VCaP (cell line): ENCODE data around the gene RHOB.

ENCODE experiments used
- H3K27ac ChIP-seq: fragments of 450-650 bp; 2 replicates; pipeline ENCODE4 v1.5.1; 2017
- CTCF ChIP-seq: fragments of 450-650 bp; conservative IDR thresholded peaks from 2 replicates; pipeline ENCODE4 v1.5.1; 2017; ENCODE audit warnings: mild to moderate bottlenecking, moderate library complexity

The RHOB gene

GRCh38 chr2:20423847-20424246, 23.0 kb upstream of the RHOB start:
- no peak for TF ChIP-seq CTCF
- H3K27ac ChIP-seq, result no peak overlapping the region

DNA sequence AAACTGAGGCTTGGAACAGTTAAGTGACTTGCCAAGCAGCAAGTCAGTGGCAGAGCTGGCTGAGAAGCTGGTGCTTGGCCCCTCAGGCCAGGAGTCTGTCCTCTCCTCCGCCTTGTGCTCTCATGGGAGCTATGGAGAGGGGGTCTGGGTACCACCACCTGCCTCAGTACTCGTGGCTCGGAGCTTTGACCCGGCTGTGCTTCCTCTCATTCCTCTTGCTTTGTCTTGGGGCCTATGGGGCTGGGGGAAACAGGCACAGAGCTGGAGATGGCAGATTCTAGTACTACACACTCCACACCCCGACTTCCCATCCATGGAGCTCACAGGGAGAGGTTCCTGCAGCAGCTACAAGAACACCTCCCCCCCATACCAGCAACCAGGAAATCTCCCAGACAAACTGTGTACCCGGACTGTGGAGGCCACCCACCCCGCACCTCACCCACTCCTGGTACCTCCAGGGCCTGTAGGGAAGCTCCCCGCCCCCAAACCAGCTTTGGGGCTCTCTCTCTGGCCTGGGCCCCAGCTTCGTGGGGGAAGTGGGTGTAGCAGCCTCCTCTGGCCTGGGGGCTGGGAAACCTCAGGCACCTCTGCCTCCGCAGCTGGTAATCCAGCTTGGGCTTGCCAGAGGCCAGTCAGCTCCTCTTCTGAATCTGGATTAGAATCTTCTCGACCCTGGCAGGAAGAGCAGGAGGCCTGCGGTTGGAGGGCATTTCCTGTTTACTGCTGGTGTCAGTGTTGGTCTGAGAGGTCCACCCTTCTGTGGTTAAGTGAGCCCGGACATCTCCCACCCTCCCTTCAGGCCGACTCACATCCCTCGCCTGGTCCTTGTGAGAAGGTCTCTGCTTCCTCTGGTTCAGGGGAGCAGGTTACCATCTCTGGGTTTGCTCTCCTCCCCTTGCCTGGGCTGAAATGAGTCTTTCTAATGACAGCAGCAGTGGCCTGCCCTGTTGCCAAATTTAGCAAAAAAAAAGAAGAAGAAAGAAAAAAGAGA, 22.3 kb upstream of the RHOB start:
- H3K27ac ChIP-seq, result no peak overlapping the region
- TF ChIP-seq CTCF, result no peak

GRCh38 chr2:20425371-20425881, 21.4 kb upstream of the RHOB start:
- TF ChIP-seq CTCF, result no peak
- no peak overlapping the region for H3K27ac ChIP-seq

DNA sequence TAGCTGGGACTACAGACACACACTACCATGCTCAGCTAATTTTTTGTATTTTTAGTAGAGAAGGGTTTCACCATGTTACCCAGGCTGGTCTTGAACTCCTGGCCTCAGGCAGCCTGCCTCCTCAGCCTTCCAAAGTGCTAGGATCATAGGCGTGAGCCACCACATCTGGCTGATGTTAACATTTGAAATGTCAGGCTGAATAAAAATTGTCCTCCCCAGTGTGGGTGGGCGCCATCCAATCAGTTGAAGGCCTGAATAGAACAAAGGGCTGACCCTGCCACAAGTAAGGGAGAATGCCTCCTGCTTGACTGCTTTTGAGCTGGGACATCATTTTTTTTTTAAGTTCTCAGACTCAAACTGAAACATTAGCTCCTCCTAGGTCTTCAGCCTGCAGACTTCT, 21.0 kb upstream of the RHOB start:
- no peak overlapping the region for H3K27ac ChIP-seq
- no peak for TF ChIP-seq CTCF

DNA sequence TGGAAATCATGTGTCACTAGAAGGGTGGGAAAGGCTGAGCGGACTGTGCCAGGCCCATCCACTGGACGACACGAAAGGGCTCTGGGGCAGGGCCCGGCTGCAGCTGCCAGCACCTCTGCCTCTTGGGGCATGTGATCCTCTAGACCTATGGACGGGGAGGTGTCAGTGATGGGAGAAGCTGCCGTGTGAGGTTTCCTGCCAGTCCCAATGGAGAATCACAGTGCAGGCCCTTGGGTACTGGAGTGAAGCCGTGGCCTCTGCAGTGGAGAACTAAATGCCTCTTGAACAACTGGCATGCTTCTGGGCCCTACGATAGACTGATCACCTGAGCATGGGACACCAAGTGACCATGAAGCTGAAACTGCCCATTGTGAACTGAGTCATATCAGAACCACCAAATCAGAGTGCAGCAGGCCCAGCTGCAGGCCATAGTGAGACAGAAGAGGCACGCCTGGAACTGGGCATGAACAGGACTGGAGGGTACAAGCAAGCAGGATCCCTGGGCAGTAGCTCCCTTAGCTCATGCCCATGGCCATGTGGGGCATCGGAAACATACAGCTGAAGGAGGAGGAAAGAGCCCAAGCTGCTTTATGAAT, 18.8 kb upstream of the RHOB start:
- TF ChIP-seq CTCF, result no peak
- H3K27ac ChIP-seq, result no peak overlapping the region

DNA sequence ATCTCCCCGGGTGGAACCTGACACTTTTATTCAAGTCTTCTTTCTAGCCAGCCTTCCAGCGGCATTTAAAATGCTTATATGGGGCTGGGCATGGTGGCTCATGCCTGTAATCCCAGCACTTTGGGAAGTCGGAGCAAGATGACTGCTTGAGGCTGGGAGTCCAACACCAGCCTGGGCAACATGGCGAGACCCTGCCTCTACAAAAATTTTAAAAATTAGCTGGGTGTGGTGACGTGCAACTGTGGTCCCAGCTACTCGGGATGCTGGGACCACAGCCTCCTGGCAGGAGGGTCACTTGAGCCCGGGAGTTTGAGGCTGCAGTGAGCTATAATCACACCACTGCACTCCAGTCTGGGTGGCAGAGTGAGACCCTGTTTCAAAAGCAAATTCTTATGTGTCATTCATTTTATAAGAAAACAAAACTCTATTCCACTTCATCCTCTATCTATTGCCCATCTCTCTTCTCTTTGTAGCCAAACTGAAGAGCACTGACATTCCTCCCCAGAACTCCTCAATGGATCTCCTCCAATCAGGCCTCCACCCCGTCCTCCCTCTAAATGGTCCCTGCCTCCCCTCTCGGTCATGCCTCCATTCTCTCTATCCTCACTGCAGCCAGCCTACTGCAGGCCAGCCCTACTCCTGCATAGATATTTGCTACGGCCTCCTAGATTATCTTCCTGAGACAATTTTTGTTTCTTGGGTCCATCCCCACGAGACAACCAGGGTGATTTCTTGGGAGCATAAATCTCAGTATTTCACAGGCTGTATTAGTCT, 18.0 kb upstream of the RHOB start:
- no peak for TF ChIP-seq CTCF
- H3K27ac ChIP-seq, result no peak overlapping the region

GRCh38 chr2:20429528-20429927, 17.3 kb upstream of the RHOB start:
- no peak overlapping the region for H3K27ac ChIP-seq
- no peak for TF ChIP-seq CTCF
